Stomach (tissue), 4 donors: ENCODE results near the gene CLN3.

ENCODE experiments used
- CTCF ChIP-seq, 7 experiments: fragments of 450-650 bp in 4 of 7; fragments of 200-600 bp in 3 of 7; sonication (generic) in 3 of 7; IDR thresholded peaks; one replicate each; pipeline ENCODE4 v1.5.1; 2016 to 2019; ENCODE audit warnings: antibody characterized with exemption in 7 of 7, control low read depth in 2 of 7, mild to moderate bottlenecking in 1 of 7
- EP300 ChIP-seq: sonication (generic); formaldehyde crosslinking; IDR thresholded peaks from one replicate; pipeline ENCODE4 v1.6.1; 2017; ENCODE audit warnings: antibody characterized with exemption
- POLR2AphosphoS5 ChIP-seq, 3 donors: sonication (generic); formaldehyde crosslinking; IDR thresholded peaks; one replicate each; pipeline ENCODE4 v1.6.1; 2016; ENCODE audit warnings: antibody characterized with exemption in 3 of 3

- TF ChIP-seq POLR2AphosphoS5 (IDR thresholded peaks at IDR 0.05) (no peak), CTCF (IDR thresholded peaks at IDR 0.05) (no peak), EP300 (no peak)
Measured at GRCh38 chr16:28478506-28479180, 13.2 kb downstream of the CLN3 start.
